NCI-H526 treated with DMSO at 0.1 percent for 48 hours (cell line): ENCODE results near the gene USP31.

Source experiments
- DNase-seq: peaks from one replicate; lab custom pipeline; 2025; lab: John Stamatoyannopoulos, UW

Gene USP31

GRCh38 chr16:23060458-23061320, 88.6 kb downstream of the USP31 start:
- peak; percentile 20 for DNase-seq

GRCh38 chr16:23059433-23059832, 89.8 kb downstream of the USP31 start:
- DNase-seq: no peak

GRCh38 chr16:23058576-23058975, 90.7 kb downstream of the USP31 start:
- DNase-seq: no peak

DNA sequence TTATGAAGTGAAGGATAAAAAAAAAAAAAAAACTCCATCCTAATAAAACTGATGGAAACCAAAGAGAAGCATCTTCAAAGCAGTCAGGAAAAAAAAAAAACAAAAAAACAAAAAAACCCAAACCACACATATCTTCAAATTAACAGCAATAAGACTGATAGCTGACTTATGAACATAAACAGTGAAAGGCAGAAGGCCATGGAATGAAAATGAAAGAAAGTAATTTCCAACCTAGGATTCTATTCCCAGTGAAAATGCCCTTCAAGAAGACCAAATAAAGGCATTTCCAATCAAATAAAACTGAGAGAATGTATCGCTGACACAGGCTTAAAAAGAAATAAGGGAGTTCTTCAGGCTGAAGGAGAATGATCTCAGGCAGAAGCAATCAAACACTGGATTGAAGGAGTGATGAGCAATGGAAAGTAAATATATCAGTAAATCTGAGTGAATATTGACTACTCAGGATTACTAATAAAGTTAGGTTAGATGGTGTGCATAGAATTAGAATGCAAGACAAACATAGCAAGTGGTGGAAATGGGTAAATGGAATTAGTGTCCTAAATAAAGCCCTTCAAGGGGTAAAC, 92.1 kb downstream of the USP31 start:
- no peak for DNase-seq

GRCh38 chr16:23055481-23055880, 93.8 kb downstream of the USP31 start:
- no peak for DNase-seq

GRCh38 chr16:23052908-23053580, 96.2 kb downstream of the USP31 start:
- DNase-seq: no peak

DNA sequence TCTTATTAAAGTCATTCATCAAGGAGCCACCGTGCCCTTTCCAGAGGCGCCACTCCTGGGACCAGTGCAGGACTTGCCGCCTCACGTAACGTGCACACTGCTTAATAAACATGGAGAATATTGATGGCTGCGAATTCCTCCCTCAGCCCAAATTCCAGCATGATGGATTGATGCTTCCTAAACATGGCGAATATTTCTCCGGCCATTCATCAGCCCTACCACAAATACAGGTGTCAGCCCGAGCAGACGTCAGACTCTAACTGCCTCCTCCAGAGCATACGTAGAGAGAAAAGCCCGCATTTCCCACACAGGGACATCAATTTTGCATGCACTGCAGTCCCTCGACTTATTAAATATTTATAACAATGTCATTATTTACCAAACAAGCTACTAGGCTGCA, 97.0 kb downstream of the USP31 start:
- no peak for DNase-seq

DNA sequence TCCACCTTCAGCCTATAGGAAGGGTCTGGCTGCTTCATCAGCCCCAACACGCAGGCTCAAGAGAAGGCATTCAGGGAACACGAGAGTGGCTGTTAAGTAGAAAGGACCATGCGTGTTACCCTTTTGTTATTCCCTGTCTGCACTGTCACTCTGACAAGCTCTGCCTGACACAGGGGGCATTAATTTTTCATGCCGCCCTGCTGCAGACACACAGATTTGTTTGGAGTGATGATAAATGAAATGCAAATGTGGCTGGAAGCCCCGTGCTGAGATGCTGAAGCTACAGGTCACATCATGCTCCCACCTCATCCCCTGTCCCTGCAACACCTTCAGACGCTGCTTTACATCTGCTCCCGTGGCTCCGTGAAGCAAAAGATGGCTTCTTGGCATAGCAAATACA, 97.7 kb downstream of the USP31 start:
- no peak for DNase-seq

- no peak for DNase-seq
Measured at GRCh38 chr16:23048164-23048563, 101.1 kb downstream of the USP31 start.

DNA sequence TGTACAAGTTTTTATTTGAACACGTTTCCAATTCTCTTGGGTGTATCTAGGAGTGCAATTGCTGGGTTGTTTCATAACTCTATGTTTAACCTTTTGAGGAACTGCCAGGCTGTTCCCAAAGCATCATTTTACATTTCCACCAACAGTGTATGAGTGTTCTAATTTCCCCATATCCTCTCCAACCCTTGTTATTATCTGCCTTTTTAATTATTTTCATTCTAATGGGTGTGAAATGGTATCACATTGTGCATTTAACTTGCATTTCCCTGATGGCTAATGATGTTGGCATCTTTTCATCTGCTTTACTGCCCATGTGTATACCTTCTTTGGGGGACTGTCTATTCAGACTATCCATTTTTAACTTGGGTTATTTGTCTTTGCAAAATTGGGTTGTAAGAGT, 104.2 kb downstream of the USP31 start:
- DNase-seq: no peak

DNA sequence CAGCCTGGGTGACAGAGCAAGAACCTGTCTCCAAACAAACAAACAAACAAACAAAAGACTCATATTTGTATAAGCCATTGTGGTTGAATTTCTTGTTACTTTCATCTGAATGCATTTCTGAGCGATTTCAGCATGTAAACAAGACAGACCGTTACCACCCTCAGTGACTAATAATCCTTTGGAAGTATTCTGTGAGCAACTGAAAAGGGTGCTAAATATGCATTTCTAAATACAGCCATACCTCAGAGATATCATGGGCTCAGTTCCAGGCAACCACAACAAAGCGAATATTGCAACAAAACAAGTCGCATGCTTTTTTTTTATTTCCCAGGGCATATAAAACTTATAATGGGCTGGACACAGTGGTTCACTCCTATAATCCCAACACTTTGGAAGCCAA, 109.0 kb downstream of the USP31 start:
- no peak for DNase-seq

- no peak for DNase-seq
Measured at GRCh38 chr16:23039118-23039517, 110.1 kb downstream of the USP31 start.

- no peak for DNase-seq
Measured at GRCh38 chr16:23035240-23035639, 114.0 kb downstream of the USP31 start.

GRCh38 chr16:23031508-23032098, 117.6 kb downstream of the USP31 start:
- DNase-seq: no peak

GRCh38 chr16:23029733-23030420, 119.4 kb downstream of the USP31 start:
- no peak for DNase-seq

- no peak for DNase-seq
Measured at GRCh38 chr16:23027386-23027785, 121.9 kb downstream of the USP31 start.

GRCh38 chr16:23026784-23027362, 122.4 kb downstream of the USP31 start:
- DNase-seq: no peak

GRCh38 chr16:23025692-23026307, 123.5 kb downstream of the USP31 start:
- DNase-seq: no peak

- DNase-seq: no peak
Measured at GRCh38 chr16:23024044-23024443, 125.2 kb downstream of the USP31 start.

- DNase-seq: no peak
Measured at GRCh38 chr16:23020084-23020483, 129.2 kb downstream of the USP31 start.

GRCh38 chr16:23016368-23016767, 132.9 kb downstream of the USP31 start:
- DNase-seq: peak; percentile 78
